NCI-H345 (cell line): ENCODE results near the gene SEC14L3.

ENCODE experiments used
- DNase-seq: peaks from one replicate; lab custom pipeline; 2025; lab: John Stamatoyannopoulos, UW

SEC14L3 gene

DNA sequence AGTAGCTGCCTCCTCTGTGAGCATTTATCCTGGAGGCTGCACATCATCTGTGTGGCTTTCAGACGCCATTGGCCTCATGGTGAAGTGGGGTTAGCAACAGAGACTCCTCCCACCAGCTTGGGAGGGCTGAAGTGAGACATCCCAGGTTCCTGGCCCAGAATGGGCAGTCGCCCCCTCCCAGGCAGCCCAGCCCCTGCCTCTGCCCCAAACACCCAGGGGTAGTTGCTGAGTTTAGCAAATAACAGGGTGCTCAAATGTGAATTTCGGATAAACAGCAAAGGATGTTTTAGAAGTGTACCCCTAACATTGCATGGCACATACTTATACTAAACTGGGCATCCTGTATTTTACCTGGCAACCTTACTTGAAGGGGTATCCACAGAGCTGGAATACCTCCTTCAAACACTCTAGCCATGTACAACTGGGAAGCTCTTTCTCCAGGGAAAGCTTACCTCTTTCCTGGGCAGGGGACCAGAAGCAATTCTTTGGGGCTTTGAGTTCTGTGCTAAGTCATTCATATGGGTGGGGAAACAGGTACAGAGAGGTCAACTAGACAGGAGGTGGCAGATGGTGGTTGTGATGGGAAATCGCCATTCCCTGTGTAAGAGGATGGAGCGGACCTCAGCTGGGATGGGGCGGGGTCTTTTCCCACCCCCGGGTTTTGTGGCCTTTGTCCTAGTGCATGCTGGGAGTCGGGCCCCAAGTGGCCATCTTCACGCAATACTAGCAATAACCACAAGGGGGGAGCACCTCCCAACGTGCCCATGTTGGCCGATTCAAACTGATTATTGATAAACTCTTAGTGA lies 27.0 kb downstream of the SEC14L3 start:
- peak; percentile 60 for DNase-seq

DNA sequence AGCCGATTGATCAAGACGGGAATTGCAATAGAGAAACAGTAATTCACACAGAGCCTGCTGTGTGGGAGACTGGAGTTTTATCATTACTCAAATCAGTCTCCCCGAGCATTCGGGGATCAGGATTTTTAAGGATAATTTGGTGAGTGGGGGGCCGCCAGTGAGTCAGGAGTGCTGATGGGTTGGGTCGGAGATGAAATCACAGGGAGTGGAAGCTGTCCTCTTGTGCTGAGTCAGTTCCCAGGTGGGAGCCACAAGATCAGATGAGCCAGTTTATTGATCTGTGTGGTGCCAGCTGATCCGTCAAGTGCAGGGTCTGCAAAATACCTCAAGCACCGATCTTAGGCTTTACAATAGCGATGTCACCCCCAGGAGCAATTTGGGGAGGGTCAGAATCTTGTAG lies 30.7 kb downstream of the SEC14L3 start:
- DNase-seq: no peak

DNA sequence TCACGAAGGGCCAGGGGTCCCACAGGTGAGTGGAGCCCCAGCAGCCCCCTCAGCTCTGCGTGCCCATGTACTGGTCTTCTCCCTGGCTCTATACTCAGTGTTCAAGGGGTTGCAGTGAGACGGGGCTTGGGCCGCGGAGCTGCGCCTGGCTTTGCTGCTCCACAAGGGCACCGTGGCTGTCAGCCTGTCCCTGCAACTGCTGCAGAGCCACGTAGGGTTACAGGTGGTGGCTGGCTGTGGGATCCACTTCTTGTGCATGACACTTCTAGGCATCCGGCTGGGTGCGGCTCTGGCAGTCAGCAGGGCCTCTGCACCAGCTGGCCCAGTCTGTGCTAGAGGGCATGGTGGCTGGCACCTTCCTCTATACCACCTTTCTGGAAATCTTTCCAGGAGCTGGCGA lies 32.0 kb downstream of the SEC14L3 start:
- no peak for DNase-seq

DNA sequence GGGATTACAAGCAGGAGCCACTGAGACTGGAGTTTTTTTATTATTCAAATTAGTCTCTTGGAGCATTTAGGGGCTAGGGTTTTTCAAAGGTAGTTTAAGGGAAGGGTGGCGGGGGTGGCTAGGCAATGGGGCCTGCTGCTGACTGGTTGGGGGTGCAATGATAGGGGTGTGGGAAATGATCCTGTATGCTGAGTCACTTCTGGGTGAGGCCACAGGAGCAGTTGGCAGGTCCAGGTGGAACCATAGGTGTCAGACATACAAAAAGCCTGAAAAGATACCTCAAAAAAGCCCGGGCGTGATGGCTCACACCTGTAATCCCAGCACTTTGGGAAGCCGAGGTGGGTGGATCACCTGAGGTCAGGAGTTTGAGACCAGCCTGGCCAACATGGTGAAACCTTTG lies 32.6 kb downstream of the SEC14L3 start:
- DNase-seq: no peak

DNA sequence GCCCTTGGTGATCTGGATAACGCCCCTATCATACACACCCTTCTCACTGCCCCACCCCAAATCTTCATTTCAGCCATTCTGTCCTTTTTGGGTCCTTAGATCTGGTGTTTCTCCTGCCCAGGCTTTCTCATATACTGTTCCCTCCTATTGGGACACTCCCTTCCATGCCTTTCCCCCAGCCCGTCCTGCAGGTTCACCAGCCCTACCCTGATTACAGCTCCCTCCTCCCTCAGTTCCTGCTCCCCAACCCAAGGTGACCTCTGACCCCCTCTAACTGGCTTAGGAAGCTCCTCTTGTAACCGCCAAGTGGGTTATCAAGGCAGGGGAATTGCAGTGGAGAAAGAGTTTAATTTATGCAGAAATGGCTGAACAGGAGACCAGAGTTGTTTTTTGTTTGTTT lies 33.3 kb downstream of the SEC14L3 start:
- DNase-seq: no peak

DNA sequence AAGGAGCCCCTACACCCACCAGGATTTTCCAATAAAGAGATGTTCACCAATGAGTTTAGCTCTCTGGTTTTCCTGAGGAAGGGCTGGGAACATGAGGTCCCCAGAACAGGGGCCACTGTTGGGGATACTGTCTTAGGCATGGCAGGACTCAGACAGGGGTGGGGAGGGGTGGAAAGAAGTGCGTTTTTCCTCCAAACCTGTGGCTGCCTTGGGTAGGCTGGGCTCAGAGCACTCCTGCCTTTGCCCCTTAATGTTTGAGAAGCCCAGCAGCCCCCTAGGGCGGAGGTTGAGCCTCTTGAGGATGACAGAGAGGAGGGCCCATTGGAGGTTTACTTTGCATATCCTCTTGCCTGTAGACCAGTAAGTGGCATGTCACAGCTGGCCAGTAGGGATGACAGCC lies 35.6 kb downstream of the SEC14L3 start:
- no peak for DNase-seq

DNA sequence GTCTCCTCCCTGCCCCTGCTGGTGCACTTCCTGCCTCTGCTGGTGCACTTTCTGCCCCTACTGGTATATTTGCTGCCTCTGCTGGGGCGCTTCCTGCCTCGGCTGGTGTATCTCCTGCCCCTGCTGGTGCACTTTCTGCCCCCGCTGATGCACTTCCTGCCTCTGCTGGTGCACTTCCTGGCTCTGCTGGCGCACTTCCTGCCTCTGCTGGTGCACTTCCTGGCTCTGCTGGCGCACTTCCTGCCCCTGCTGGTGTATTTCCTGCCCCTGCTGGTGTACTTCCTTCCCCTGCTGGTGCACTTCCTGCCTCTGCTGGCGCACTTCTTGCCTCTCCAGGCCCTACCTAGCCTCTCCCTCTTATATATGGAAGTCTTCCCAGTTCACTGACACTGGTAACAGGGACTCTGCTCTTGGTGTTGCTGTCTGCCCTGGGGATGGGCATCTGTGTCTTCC lies 36.1 kb downstream of the SEC14L3 start:
- no peak for DNase-seq

DNA sequence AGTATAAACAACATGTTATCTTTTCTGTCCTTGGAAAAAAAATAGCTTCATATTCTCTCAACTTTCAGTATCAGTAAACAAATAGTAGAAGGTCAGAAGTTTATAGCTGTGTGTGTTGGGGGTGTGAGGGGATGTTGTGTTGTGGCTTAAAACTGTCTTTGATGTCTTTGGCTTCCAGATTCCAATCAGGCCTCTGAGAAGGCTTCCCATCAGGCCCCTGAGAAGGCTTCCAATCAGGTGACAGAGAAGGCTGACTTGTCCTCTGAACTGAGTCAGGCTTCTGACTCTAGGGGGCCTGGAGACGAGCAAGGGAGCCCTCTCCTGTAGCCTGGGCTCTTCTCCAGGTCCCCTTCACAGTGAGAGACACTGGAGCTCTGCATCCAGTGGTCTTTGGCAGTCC lies 37.0 kb downstream of the SEC14L3 start:
- no peak for DNase-seq

DNA sequence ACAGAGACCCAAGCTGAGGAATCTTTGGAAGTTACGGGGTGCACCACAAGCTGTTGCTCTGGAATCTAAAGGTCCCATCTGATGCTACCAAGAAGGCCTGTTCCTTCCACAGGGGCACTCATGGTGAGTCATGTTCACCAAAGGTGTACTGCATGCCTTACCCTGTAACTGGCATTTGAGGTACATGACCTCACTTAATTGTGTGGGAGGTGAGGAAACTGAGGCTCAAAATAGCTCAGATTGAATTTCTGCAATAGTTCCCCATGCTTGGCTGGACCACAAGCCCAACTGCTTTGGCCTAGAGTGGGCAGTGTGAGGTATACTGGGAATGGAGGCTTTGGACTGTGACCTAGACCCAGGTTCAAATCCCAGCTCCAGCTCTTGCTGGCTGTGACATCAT lies 38.0 kb downstream of the SEC14L3 start:
- no peak for DNase-seq

DNA sequence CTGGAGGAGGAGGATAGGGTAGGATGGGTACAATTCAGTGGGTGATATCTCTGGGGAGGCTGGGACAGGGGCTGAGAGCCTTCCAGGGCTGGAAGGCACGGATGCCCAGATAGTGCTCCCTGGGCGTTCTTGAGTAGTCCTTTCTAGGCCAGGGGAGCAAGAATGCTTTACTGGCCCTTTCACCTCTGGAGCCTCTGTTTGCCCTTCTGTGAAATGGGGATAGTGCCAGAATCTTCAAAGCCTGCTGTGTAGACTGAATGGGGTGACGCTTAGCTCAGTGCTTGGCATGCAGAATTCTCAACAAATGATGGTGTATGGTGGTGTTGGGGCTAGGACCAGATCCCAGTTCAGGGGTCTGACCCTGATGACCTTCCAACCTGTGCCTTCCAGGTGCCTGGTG lies 38.6 kb downstream of the SEC14L3 start:
- DNase-seq: no peak

DNA sequence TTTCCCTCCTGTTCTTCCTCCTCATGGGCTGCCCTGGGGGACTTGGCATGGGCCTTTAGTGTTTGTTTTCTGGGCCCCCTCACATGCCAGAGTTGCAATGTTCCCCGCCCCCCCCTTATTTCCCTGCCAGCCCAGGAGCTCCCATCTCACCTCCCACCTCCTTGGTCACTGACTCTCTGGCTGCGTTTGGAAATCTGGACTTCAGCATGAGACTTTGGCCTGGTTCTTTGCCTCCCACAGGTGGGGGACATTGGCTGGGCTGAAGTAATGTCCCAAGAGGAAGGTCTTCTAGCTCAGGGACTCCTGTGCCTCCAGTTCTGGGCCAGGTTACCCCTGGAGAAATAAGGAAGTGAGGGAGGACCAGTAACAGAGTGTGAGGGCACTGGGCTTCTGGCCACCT lies 39.3 kb downstream of the SEC14L3 start:
- DNase-seq: no peak

DNA sequence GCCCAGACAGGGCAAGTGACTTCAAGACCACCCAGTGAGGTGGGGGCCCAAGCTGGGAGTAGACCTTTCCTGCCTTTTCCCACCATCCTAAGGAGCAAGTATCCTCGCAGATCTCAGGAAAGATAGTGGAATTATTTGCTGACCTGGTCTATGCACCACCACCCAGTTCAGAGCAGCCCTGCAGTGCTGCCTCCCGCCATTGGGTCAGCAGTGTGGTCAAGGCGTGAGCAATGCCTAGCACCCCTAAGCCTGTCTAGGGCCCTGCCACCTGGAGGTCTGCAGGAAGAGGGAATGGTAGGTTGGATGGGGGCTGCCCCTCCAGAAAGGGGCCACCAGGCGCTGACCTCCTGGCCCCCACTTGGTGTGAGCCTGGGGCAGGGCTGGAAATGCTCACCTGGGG lies 39.7 kb downstream of the SEC14L3 start:
- no peak for DNase-seq

DNA sequence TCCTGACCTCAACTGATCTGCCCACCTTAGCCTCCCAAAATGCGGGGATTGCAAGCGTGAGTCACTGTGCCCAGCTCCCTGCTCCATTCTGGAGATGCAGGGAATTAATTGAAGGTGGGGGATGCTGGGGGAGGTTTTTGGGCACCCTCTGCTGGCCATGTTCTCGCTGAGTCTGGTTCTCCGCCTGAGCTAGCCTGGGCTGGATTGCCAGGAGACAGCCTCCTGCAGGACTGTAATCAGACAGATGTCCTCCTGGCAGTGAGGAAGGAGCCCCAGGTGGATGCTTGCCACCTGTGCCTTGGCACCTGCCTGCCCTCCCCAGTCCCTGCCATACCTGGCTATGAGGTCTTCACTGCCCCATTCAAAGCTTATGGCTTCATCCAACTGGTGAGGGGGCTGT lies 40.9 kb downstream of the SEC14L3 start:
- DNase-seq: no peak

DNA sequence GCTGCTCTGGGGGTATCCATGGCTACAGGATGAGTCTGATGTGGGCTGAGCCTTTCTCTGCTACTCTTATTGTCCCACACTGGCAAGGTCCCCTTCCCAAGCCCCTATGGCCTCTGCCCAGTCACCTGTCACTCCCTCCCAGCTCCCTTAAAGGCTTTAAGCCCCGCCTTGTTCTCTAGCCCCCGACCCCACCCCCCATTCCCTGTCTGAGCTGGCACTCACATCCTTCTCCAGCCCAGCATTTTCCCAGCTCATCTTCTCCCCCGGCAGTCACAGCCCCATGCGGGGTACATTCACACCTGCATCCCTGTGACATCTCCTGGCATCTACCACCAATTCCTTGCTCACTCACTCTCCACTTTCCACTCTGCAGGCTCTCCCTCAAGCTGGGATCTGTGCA lies 41.9 kb downstream of the SEC14L3 start:
- no peak for DNase-seq

DNA sequence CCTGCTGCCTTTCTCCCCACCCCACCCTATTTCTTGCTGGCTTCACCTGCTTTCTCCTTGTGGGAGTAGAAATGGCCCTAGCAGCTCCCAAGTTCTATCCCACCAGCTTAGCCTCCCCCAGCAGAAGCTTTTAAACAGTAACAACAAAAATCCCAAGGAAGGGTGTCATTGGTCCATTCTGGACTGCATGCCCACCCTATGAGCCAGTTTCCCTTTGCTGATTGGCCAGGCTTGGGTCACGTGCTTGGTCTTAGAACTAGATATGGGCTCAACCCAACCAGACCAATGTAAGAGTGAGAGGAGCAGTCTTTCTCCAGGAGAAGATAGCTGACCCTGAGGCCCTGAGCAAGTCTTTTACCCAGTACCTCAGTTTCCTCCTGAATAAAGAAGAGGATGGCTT lies 43.9 kb downstream of the SEC14L3 start:
- DNase-seq: no peak

DNA sequence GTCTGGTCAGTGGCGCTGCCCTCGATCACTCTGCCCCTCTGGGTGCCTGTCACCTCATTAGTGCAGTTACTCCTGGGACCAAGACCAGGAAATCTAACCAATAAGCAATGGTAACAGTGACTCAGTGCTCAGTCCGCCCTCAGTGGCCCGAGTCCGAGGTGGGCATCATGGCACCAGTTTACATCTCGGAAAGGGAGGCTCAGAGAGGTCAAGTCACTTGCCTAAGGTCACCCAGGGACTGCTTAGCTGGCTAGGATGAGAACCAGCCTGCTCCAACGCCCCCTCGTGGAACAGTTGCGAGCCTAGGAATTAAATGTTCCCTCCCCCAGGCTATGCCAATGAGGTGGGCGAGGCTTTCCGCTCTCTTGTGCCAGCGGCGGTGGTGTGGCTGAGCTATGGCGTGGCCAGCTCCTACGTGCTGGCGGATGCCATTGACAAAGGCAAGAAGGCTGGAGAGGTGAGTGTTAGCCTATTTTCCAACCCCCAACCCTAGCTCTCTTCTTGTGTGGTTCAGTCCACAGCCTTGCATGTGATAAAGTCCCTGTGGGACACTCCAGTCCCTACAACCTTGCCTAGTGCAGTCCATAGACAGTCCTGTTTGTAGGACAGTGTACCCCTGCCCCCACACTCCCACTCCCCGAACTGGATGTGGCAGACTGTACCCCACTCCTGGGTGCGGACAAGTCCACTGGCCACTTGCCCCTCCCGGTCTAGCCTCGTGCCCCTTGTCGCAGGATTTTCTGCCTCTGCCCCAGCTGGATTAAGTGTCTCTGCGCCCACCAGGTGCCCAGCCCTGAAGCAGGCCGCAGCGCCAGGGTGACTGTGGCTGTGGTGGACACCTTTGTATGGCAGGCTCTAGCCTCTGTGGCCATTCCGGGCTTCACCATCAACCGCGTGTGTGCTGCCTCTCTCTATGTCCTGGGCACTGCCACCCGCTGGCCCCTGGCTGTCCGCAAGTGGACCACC lies 45.1 kb downstream of the SEC14L3 start:
- peak; percentile 58 for DNase-seq

DNA sequence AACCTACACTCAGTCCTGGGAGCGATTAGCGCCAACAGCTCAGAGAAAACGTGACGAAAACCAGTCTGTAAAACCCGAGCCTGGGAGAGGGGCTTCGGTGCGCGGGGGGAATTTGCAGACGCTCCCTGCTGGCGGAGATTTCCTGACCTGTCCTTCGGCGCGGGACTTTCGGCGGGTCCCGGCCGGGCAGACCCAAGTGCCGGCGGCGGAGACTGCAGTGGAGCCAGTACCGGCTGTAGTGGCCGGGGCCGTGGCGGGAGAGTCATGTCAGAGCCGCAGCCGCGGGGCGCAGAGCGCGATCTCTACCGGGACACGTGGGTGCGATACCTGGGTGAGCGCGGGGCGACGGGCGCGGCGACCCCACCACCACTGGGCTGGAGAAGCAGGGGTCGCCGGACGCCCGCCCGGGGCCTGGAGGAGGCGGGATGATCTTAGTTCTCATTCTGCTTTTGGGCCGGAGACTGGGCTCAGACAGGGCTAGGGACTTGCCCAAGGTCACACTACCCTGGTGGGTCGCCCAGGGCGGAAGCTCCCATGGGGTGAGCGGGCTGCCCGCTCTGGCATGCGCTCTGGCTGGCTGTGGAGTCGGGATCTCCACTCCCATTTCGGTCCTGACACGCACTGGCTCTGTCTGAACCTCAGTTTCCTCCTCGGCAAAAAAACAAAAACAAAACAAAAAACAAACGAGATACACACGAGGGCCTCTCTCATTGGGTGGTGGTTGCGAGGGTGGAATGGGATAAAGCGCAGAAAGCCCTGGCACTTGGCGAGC lies 46.0 kb downstream of the SEC14L3 start, which contains the start of gene MTFP1:
Gene MTFP1, plus strand, starts transcription at position 153 of the 772 bp plus-strand sequence. Its CDS starts 112 bp downstream, at position 265.
- DNase-seq: peak; percentile 46

DNA sequence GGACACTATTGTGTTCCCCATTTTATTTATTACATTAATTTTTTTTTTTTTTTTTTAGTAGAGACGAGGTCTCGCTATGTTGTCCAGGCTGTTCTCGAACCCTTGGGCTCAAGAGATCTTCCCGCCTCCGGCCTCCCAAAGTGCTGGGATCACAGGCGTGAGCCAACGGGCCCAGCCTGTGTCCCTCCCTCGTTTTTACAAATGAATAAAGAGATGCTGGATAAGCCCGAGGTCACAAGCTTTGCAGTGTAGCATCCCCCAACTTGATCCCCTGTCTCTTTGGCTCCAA lies 46.5 kb downstream of the SEC14L3 start:
- no peak for DNase-seq

DNA sequence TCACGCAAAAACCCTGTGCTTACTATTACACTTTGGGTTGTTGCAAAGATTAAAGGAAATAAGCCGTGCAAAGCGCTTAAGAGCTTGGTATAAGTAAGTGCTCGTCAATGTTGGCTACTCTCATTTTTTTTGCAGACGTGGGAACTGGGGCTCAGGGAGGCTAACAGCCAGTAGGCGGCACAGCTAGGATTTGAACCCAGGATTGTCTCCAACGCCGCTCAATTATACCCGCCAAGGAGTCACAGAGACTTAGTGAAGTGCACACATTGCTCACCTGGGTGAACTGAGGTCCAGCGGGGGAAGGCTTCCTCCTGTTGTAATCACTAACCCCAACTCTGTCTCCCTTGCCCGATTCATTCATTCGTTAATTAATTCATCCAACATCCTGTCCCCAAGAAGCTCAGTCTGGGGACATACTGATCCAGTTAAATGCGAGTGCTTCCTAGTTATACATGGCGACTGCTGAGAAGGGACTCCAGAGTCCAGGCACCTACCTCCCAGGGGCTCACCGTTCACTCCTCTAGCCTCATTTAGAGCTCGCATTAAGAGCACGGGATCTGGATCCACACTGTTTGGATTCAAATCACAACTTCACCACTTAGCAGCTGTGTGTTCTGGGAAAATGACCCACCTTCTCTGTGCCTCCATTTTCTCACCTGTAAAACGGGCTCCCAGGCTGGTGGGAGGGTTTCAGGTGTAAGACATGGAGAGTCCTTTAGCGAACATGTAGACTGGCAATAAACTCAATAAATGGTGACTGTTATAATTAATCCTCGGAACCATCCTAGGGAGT lies 47.1 kb downstream of the SEC14L3 start:
- DNase-seq: no peak

DNA sequence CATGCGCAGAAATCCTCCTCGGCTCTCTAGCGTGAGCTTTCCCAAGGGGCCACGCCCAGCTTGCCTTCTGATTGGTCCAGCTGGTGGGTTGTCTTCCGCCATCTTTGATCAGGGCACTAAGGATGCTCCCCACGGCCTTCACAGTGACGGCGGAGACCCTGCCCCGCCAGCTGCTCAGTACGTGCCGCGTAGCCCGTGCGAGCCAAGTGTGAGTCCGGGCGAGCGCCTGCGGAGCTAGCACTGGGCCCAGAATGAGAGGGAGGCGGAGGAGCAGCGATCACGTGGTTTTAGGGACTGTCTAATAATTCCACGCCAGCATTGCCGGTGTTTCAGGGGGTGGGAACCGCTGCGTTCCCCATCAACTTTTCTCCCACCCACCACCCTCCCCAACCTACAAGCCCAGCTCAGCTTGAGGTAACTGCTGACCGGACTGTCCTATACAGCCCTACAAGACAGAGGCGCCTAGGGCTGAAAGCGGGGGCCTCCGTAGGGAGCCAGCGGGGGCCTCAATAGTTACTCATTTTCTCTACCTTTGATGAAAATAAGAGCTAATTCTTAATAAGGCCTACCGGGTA lies 47.8 kb downstream of the SEC14L3 start:
- DNase-seq: peak; percentile 99

DNA sequence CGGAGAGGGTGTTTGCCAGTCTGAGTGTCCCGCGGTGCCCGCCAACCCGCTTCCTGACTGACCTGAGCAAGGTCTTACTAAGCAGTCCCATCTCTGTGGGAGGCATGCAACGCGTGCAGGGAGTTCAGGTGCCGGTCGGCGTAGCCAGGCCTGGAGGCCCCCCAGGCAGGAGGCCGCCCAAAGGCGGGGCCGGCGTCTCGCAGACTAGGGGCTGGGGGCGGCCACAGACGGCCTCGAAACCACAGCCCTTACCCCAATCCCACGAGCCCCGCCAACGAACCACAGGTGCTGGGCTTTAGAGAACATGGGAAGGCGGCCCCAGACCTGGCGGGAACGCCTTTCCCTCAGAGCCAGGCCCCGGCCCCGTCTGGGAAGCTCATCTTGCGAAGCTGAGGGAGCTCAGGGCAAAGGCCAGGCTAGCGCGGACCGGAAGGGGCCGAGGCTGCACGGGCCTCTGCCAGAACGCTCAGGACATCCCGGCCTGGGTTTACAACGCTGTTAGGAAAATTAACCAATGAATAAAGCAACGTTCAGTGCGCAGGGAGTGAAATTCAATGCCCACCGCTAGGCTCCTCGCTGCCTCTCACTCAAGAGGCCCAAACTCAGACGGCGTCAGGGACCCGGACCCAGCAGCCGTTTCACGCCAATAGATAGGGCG lies 48.4 kb downstream of the SEC14L3 start:
- DNase-seq: peak; percentile 40
